Neural cell (in vitro differentiated cells): ENCODE data around the gene IFT122. TPM values are rescaled to one million over a fixed set of nuclear protein-coding genes. Genes with fewer than 3 reads are reported as not detected.

Source experiments
- H2AFZ ChIP-seq: fragments of 200-600, 300-800 bp; sonication (generic), shearing (Covaris generic); 2 replicates; pipeline ENCODE4 v1.6.0; 2014; ENCODE audit warnings: low read depth, mild to moderate bottlenecking, antibody characterized with exemption, low read length, moderate library complexity
- H3F3A ChIP-seq: fragments of 200-600 bp; shearing (Covaris generic); 2 replicates; pipeline ENCODE4 v1.6.1; 2016; ENCODE audit warnings: mild to moderate bottlenecking, moderate library complexity, mixed read lengths, antibody characterized with exemption, low read length; ENCODE audit not compliant: insufficient read depth, poor library complexity, severe bottlenecking
- H3K27ac ChIP-seq: fragments of 200-600, 300-800 bp; sonication (generic), shearing (Covaris generic); 2 replicates; pipeline ENCODE4 v1.5.1; 2014; ENCODE audit warnings: mild to moderate bottlenecking, low read length, moderate library complexity
- H3K27me3 ChIP-seq: fragments of 300-800, 200-600 bp; sonication (generic), shearing (Covaris generic); 2 replicates; pipeline ENCODE4 v1.6.0; 2014; ENCODE audit warnings: mild to moderate bottlenecking, low read depth, low read length, moderate library complexity; ENCODE audit not compliant: insufficient read depth
- H3K36me3 ChIP-seq: fragments of 300-800, 200-600 bp; sonication (generic), shearing (Covaris generic); 2 replicates; pipeline ENCODE4 v1.5.1; 2014; ENCODE audit warnings: mild to moderate bottlenecking, antibody characterized with exemption, low read length, moderate library complexity; ENCODE audit not compliant: insufficient read depth
- H3K4me2 ChIP-seq: fragments of 300-800, 200-600 bp; sonication (generic), shearing (Covaris generic); 2 replicates; pipeline ENCODE4 v1.6.0; 2014; ENCODE audit warnings: mild to moderate bottlenecking, low read length
- H3K4me3 ChIP-seq: fragments of 300-800, 200-600 bp; sonication (generic), shearing (Covaris generic); 2 replicates; pipeline ENCODE4 v1.5.1; 2014; ENCODE audit warnings: mild to moderate bottlenecking, low read length, moderate library complexity
- H3K79me2 ChIP-seq: fragments of 200-600 bp; shearing (Covaris generic); replicated peaks from 2 replicates; pipeline ENCODE4 v1.6.0; 2014; ENCODE audit warnings: mild to moderate bottlenecking, low read length, moderate library complexity; ENCODE audit not compliant: insufficient read depth
- H3K9ac ChIP-seq: fragments of 300-800, 200-600 bp; sonication (generic), shearing (Covaris generic); 2 replicates; pipeline ENCODE4 v1.6.1; 2016; ENCODE audit warnings: mild to moderate bottlenecking, low read length, mixed read lengths
- H3K9me2 ChIP-seq: fragments of 200-600 bp; shearing (Covaris generic); 2 replicates; pipeline ENCODE4 v1.6.1; 2016; ENCODE audit warnings: mild to moderate bottlenecking, low read length, mixed read lengths; ENCODE audit not compliant: insufficient read depth
- H3K9me3 ChIP-seq: fragments of 200-600, 300-800 bp; sonication (generic), shearing (Covaris generic); 2 replicates; pipeline ENCODE4 v1.6.1; 2016; ENCODE audit warnings: mild to moderate bottlenecking, mixed run types, low read length, moderate library complexity, mixed read lengths
- H4K20me1 ChIP-seq: fragments of 200-600 bp; shearing (Covaris generic); 2 replicates; pipeline ENCODE4 v1.6.1; 2016; ENCODE audit warnings: mild to moderate bottlenecking, mixed run types; ENCODE audit not compliant: insufficient read depth
- EP300 ChIP-seq: fragments of 450-650 bp; conservative IDR thresholded peaks from 2 replicates; pipeline ENCODE4 v1.6.1; 2014; ENCODE audit warnings: antibody characterized with exemption, mild to moderate bottlenecking, moderate library complexity; ENCODE audit not compliant: poor library complexity, severe bottlenecking
- EZH2 ChIP-seq: fragments of 200-600, 300-800 bp; shearing (Covaris generic), sonication (generic); IDR thresholded peaks from 2 replicates; pipeline ENCODE4 v1.6.1; 2014; ENCODE audit warnings: antibody characterized with exemption, low read length, borderline replicate concordance, mild to moderate bottlenecking; ENCODE audit not compliant: insufficient read depth, poor library complexity, severe bottlenecking
- MXI1 ChIP-seq: fragments of 450-650 bp; conservative IDR thresholded peaks from 2 replicates; pipeline ENCODE4 v1.6.1; 2014; ENCODE audit warnings: antibody characterized with exemption, mild to moderate bottlenecking; ENCODE audit not compliant: poor library complexity, severe bottlenecking
- POLR2AphosphoS5 ChIP-seq: IDR thresholded peaks from 2 replicates; pipeline ENCODE4 v1.6.1; 2012
- RAD21 ChIP-seq: fragments of 450-650 bp; conservative IDR thresholded peaks from 2 replicates; pipeline ENCODE4 v1.6.1; 2014; ENCODE audit warnings: antibody characterized with exemption, mild to moderate bottlenecking, moderate library complexity
- SMC3 ChIP-seq: fragments of 450-650 bp; conservative IDR thresholded peaks from 2 replicates; pipeline ENCODE4 v1.6.1; 2014; ENCODE audit warnings: antibody characterized with exemption, mild to moderate bottlenecking, moderate library complexity; ENCODE audit not compliant: poor library complexity
- TAF1 ChIP-seq: IDR thresholded peaks from 2 replicates; pipeline ENCODE4 v1.6.1; 2012; ENCODE audit warnings: low read depth
- polyA plus RNA-seq: library from polyadenylated mRNA; depleted of rRNA; stranded (reverse); fragments of >200 nt; gene quantifications from 2 replicates; pipeline ENCODE4 v1.2.3, GENCODE V29; 2014
- TF ChIP-seq, protein P1 (sequence below): IDR thresholded peaks from 2 replicates; pipeline ENCODE4 v1.6.1; 2012; ENCODE audit warnings: borderline replicate concordance
- TF ChIP-seq, protein P2 (sequence below): fragments of 450-650 bp; IDR thresholded peaks from 2 replicates; pipeline ENCODE4 v1.5.1; 2014; ENCODE audit warnings: antibody characterized with exemption, mild to moderate bottlenecking, moderate library complexity; ENCODE audit not compliant: poor library complexity, severe bottlenecking

Gene IFT122
- polyA plus RNA-seq, 1 donor from 2014 or later, result 28.3 TPM

DNA sequence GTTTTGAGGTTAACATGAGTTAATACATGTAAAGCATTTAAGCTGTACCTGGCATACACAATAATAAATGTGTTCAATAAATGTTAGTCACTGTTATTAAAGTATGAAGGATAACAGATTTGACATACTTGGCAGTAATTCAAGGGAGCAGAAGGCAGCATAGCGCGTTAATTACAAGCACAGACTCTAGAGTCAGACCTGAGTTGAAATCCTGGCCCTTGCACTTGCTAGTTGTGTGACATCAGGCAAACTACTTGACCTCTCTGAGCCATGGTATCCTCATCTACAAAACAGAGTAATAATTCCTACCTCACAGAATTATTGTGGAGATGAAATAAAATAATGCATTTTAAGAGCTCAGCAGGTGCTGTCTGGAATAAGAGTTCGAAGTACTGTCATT, 5.4 kb downstream of the IFT122 start:
- H3K27ac ChIP-seq, result no peak overlapping the region
- no peaks in the 10 kb centered on the region for H3K36me3 ChIP-seq
- H3K4me3 ChIP-seq, result no peak overlapping the region
- H3K27me3 ChIP-seq, result no peaks in the 10 kb centered on the region
- no peak overlapping the region for H2AFZ ChIP-seq
- H3K9me2 ChIP-seq, result no peaks in the 10 kb centered on the region
- H3F3A ChIP-seq, result no peaks in the 10 kb centered on the region
- peaks cover 11% of the 10 kb centered on the region for H3K79me2 ChIP-seq
- no peak overlapping the region for H3K9ac ChIP-seq
- no peaks in the 10 kb centered on the region for H3K9me3 ChIP-seq
- TF ChIP-seq POLR2AphosphoS5 (no peak), MXI1 (no peak), EP300 (no peak), EZH2 (no peak)
- TF ChIP-seq, protein P1, sequence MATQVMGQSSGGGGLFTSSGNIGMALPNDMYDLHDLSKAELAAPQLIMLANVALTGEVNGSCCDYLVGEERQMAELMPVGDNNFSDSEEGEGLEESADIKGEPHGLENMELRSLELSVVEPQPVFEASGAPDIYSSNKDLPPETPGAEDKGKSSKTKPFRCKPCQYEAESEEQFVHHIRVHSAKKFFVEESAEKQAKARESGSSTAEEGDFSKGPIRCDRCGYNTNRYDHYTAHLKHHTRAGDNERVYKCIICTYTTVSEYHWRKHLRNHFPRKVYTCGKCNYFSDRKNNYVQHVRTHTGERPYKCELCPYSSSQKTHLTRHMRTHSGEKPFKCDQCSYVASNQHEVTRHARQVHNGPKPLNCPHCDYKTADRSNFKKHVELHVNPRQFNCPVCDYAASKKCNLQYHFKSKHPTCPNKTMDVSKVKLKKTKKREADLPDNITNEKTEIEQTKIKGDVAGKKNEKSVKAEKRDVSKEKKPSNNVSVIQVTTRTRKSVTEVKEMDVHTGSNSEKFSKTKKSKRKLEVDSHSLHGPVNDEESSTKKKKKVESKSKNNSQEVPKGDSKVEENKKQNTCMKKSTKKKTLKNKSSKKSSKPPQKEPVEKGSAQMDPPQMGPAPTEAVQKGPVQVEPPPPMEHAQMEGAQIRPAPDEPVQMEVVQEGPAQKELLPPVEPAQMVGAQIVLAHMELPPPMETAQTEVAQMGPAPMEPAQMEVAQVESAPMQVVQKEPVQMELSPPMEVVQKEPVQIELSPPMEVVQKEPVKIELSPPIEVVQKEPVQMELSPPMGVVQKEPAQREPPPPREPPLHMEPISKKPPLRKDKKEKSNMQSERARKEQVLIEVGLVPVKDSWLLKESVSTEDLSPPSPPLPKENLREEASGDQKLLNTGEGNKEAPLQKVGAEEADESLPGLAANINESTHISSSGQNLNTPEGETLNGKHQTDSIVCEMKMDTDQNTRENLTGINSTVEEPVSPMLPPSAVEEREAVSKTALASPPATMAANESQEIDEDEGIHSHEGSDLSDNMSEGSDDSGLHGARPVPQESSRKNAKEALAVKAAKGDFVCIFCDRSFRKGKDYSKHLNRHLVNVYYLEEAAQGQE, result no peak
- no peak overlapping the region for H3K4me2 ChIP-seq
- no peaks in the 10 kb centered on the region for H4K20me1 ChIP-seq

DNA sequence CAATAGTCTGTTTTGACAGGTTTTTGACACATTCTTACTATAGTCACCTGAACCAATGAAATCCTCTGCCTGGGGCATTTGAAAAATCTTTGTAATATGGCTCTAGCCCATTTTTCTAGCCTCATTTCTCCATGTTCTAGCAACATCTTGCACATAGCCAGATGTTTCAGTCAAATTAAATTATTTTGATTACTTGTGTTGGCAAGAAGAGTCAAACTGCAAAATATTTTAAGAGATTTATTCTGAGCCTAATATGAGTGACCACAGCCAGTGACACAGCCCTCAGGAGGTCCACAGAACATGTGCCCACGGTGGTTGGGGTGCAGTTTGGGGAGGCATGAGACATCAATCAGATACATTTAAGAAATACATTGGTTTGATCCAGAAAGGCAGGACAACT, 6.9 kb downstream of the IFT122 start:
- Histone ChIP-seq H3K36me3 (no peaks in the 10 kb centered on the region), H3K27ac (no peak overlapping the region), H3K4me3 (no peak overlapping the region), H3K9me3 (no peaks in the 10 kb centered on the region), H3K9me2 (no peaks in the 10 kb centered on the region), H3K9ac (no peak overlapping the region), H2AFZ (no peak overlapping the region), H3K4me2 (no peak overlapping the region), H3K27me3 (no peaks in the 10 kb centered on the region), H4K20me1 (no peaks in the 10 kb centered on the region), H3K79me2 (peaks cover 5% of the 10 kb centered on the region), H3F3A (no peaks in the 10 kb centered on the region)
- TF ChIP-seq EZH2, result no peak
- TF ChIP-seq TAF1, result no peak
- TF ChIP-seq MXI1, result no peak
- TF ChIP-seq, protein P1, result no peak
- TF ChIP-seq SMC3, result no peak
- TF ChIP-seq POLR2AphosphoS5, result no peak
- TF ChIP-seq EP300, result no peak
- TF ChIP-seq, protein P2, sequence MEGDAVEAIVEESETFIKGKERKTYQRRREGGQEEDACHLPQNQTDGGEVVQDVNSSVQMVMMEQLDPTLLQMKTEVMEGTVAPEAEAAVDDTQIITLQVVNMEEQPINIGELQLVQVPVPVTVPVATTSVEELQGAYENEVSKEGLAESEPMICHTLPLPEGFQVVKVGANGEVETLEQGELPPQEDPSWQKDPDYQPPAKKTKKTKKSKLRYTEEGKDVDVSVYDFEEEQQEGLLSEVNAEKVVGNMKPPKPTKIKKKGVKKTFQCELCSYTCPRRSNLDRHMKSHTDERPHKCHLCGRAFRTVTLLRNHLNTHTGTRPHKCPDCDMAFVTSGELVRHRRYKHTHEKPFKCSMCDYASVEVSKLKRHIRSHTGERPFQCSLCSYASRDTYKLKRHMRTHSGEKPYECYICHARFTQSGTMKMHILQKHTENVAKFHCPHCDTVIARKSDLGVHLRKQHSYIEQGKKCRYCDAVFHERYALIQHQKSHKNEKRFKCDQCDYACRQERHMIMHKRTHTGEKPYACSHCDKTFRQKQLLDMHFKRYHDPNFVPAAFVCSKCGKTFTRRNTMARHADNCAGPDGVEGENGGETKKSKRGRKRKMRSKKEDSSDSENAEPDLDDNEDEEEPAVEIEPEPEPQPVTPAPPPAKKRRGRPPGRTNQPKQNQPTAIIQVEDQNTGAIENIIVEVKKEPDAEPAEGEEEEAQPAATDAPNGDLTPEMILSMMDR, result no peak
- no peak for TF ChIP-seq RAD21
